Keratinocyte (primary cell): ENCODE measurements around the gene CPEB1. TPM values are rescaled to one million over a fixed set of nuclear protein-coding genes. Genes with fewer than 3 reads are reported as not detected.

ENCODE experiments used
- DNase-seq: peaks from one replicate; pipeline ENCODE4 v3.0.0-alpha.2; 2011; ENCODE audit warnings: low read depth, missing footprints, low spot score
- FAIRE-seq: peaks from 2 replicates; lab custom pipeline; 2011; peaks lifted over from hg19 to GRCh38; lab: Jason Lieb, UNC
- H2AFZ ChIP-seq: 2 replicates; pipeline ENCODE4 v1.6.0; 2012; ENCODE audit warnings: low read length, control low read depth, inconsistent platforms; ENCODE audit not compliant: control insufficient read depth
- H3K27ac ChIP-seq: 2 replicates; pipeline ENCODE4 v1.5.1; 2011; ENCODE audit warnings: low read length; ENCODE audit not compliant: control insufficient read depth, insufficient read depth
- H3K27me3 ChIP-seq: 3 replicates; pipeline ENCODE4 v1.6.0; 2011; ENCODE audit warnings: low read length; ENCODE audit not compliant: control insufficient read depth, insufficient read depth; ENCODE audit errors: extremely low read depth
- H3K36me3 ChIP-seq, 2 experiments: 2 replicates in 1 of 2; 3 replicates in 1 of 2; pipeline ENCODE4 v1.5.1; 2011; ENCODE audit warnings: low read length in 2 of 2, mild to moderate bottlenecking in 1 of 2; ENCODE audit not compliant: control insufficient read depth in 2 of 2, insufficient read depth in 2 of 2; ENCODE audit errors: extremely low read depth in 1 of 2
- H3K4me1 ChIP-seq: 3 replicates; pipeline ENCODE4 v1.5.1; 2011; ENCODE audit warnings: low read length; ENCODE audit not compliant: control insufficient read depth, insufficient read depth; ENCODE audit errors: extremely low read depth
- H3K4me2 ChIP-seq: 3 replicates; pipeline ENCODE4 v1.6.0; 2011; ENCODE audit warnings: low read depth, low read length; ENCODE audit not compliant: control insufficient read depth, insufficient read depth; ENCODE audit errors: extremely low read depth
- H3K4me3 ChIP-seq, 3 experiments: fragments of 200-600 bp in 1 of 3; sonication (generic) in 1 of 3; 2 replicates in 2 of 3; 3 replicates in 1 of 3; pipeline ENCODE4 v1.5.1; 2011 to 2016; ENCODE audit warnings: low read length in 3 of 3, mild to moderate bottlenecking in 3 of 3, control low read depth in 2 of 3, inconsistent platforms in 1 of 3, low read depth in 1 of 3, mixed read lengths in 1 of 3, mixed run types in 1 of 3, moderate library complexity in 1 of 3; ENCODE audit not compliant: control insufficient read depth in 2 of 3, insufficient read depth in 2 of 3; ENCODE audit errors: extremely low read depth in 1 of 3
- H3K79me2 ChIP-seq: 2 replicates; pipeline ENCODE4 v1.6.0; 2012; ENCODE audit warnings: low read length; ENCODE audit not compliant: control insufficient read depth, insufficient read depth
- H3K9ac ChIP-seq: 3 replicates; pipeline ENCODE4 v1.6.0; 2011; ENCODE audit warnings: low read length; ENCODE audit not compliant: control insufficient read depth, insufficient read depth; ENCODE audit errors: extremely low read depth
- H3K9me1 ChIP-seq: 3 replicates; pipeline ENCODE4 v1.6.0; 2011; ENCODE audit warnings: low read length; ENCODE audit not compliant: control insufficient read depth, insufficient read depth; ENCODE audit errors: extremely low read depth
- H3K9me3 ChIP-seq: 2 replicates; pipeline ENCODE4 v1.5.1; 2012; ENCODE audit warnings: low read depth, low read length; ENCODE audit not compliant: control insufficient read depth
- H4K20me1 ChIP-seq: 3 replicates; pipeline ENCODE4 v1.6.0; 2011; ENCODE audit warnings: low read length; ENCODE audit not compliant: control insufficient read depth, insufficient read depth; ENCODE audit errors: extremely low read depth
- EZH2 ChIP-seq: IDR thresholded peaks from one replicate; pipeline ENCODE4 v1.6.1; 2012; ENCODE audit warnings: inconsistent platforms, mild to moderate bottlenecking, low read length, moderate library complexity
- dilution Hi-C: fragments of 300-500 bp; cut with MboI; formaldehyde crosslinking; loops from one replicate; pipeline ENCODE4 v1.7.0; 2020; ENCODE audit warnings: low sequenced_read_pairs; ENCODE audit not compliant: extremely low pct_ligation_motif_present
- polyA plus RNA-seq, 5 experiments: library from polyadenylated mRNA; depleted of rRNA in 3 of 5; stranded (reverse) in 3 of 5; stranded (forward) in 1 of 5; unstranded in 1 of 5; fragments of >200 nt; gene quantifications; 1 replicate in 1 of 5; 2 replicates in 3 of 5; 3 replicates in 1 of 5; pipeline versions ENCODE4 v1.2.1 to v1.2.3, GENCODE V29; 2011 to 2012; ENCODE audit warnings: missing spikeins in 2 of 5, low read depth in 1 of 5, low replicate concordance in 1 of 5
- TF ChIP-seq, protein P1 (sequence below), 3 experiments: IDR thresholded peaks in 1 of 3; conservative IDR thresholded peaks in 1 of 3; optimal IDR thresholded peaks in 1 of 3; 2 replicates in 2 of 3; 3 replicates in 1 of 3; pipeline versions ENCODE3 to v1.5.1; 2011; ENCODE audit warnings: low read length in 3 of 3, mild to moderate bottlenecking in 3 of 3, moderate library complexity in 2 of 3, control low read depth in 1 of 3, inconsistent platforms in 1 of 3; ENCODE audit not compliant: insufficient read depth in 2 of 3; ENCODE audit errors: extremely low read depth in 1 of 3

CPEB1 gene
- polyA plus RNA-seq, 1 donor (not counting 4 experiments of a cell fraction or from before 2014, with no cell fraction given): 0.16 TPM

DNA sequence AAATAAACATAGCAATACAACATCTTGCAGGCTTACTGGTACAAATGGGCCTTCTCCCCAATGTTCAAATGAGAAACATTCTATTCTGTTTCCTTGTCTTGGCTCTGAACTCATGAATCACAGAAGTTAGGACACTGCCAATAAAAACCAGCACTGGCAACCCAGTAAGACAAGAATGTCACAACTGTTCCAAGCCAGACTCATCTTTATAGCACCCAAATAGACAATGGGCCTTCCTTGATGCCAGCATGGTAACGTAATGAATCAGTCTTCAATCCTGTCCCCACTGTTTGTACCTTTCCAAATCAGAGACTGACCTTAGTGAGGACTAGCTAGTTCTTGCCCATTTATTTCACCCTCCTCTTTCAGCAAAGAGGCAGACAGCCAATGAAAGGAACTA, 92.8 kb downstream of the CPEB1 start:
- TF ChIP-seq EZH2: no peak
- TF ChIP-seq, protein P1, sequence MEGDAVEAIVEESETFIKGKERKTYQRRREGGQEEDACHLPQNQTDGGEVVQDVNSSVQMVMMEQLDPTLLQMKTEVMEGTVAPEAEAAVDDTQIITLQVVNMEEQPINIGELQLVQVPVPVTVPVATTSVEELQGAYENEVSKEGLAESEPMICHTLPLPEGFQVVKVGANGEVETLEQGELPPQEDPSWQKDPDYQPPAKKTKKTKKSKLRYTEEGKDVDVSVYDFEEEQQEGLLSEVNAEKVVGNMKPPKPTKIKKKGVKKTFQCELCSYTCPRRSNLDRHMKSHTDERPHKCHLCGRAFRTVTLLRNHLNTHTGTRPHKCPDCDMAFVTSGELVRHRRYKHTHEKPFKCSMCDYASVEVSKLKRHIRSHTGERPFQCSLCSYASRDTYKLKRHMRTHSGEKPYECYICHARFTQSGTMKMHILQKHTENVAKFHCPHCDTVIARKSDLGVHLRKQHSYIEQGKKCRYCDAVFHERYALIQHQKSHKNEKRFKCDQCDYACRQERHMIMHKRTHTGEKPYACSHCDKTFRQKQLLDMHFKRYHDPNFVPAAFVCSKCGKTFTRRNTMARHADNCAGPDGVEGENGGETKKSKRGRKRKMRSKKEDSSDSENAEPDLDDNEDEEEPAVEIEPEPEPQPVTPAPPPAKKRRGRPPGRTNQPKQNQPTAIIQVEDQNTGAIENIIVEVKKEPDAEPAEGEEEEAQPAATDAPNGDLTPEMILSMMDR (optimal IDR thresholded peaks at IDR 0.05 in 1 of 3, IDR thresholded peaks at IDR 0.05 in 1 of 3, conservative IDR thresholded peaks at IDR 0.05 in 1 of 3; ENCODE audit: extremely low read depth in 1 of 3, insufficient read depth in 2 of 3, low read length in 3 of 3): no peak
- Histone ChIP-seq H3K4me3 (no peak overlapping the region), H3K4me1 (peaks cover 19% of the 10 kb centered on the region), H3K79me2 (no peaks in the 10 kb centered on the region), H3K9me3 (no peaks in the 10 kb centered on the region), H3K4me2 (no peak overlapping the region), H3K36me3 (no peaks in the 10 kb centered on the region), H3K27me3 (peaks cover 3% of the 10 kb centered on the region), H3K9ac (no peak overlapping the region), H2AFZ (no peak overlapping the region), H3K9me1 (no peaks in the 10 kb centered on the region), H4K20me1 (no peaks in the 10 kb centered on the region), H3K27ac (no peak overlapping the region)
- dilution Hi-C loops: no loop called here
- no peak for DNase-seq
- no peak for FAIRE-seq

DNA sequence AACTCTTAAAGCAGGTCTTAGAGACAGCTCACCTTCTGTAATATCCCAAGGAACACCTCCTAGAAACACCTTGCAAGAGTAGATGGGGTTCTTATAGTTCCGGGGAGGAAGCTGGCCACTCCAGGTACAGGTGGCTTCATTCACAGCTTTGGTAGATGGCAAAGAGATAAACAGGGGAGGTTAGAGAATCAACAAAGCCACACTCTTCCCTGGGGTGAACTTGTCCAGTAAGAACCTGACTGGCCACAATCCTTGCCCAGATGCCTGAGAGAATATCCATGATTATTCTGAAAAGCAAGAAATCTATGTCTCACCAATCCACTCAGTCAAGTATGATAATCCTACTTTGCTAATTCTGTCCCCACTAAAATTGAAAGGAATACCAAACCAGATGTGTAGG, 93.3 kb downstream of the CPEB1 start:
- Histone ChIP-seq H2AFZ (no peak overlapping the region), H3K27me3 (peaks cover 3% of the 10 kb centered on the region), H3K9me3 (no peaks in the 10 kb centered on the region), H3K4me1 (peaks cover 19% of the 10 kb centered on the region), H3K27ac (no peak overlapping the region), H4K20me1 (no peaks in the 10 kb centered on the region), H3K9me1 (no peaks in the 10 kb centered on the region), H3K4me3 (no peak overlapping the region), H3K9ac (no peak overlapping the region), H3K36me3 (no peaks in the 10 kb centered on the region), H3K79me2 (no peaks in the 10 kb centered on the region), H3K4me2 (no peak overlapping the region)
- FAIRE-seq: no peak
- TF ChIP-seq, protein P1 (optimal IDR thresholded peaks at IDR 0.05 in 1 of 3, IDR thresholded peaks at IDR 0.05 in 1 of 3, conservative IDR thresholded peaks at IDR 0.05 in 1 of 3; ENCODE audit: extremely low read depth in 1 of 3, insufficient read depth in 2 of 3, low read length in 3 of 3): no peak
- no peak for TF ChIP-seq EZH2
- dilution Hi-C loops: no loop called here
- DNase-seq: no peak
